Uterus (tissue), 4 donors: ENCODE data around the gene ADAMTS2. TPM values are rescaled to one million over a fixed set of nuclear protein-coding genes. Genes with fewer than 3 reads are reported as not detected.

Experiments
- DNase-seq, 2 donors: peaks; one replicate each; pipeline ENCODE4 v3.0.0-alpha.2; 2019 to 2020
- H3K27ac ChIP-seq, 2 donors: fragments of 200-600 bp; sonication (generic); 1 replicate in 1 of 2; 2 replicates in 1 of 2; pipeline ENCODE4 v1.5.1; 2016 to 2018
- H3K27me3 ChIP-seq, 2 donors: fragments of 200-600 bp; sonication (generic); one replicate each; pipeline ENCODE4 v1.5.1; 2018 to 2019; ENCODE audit warnings: control low read depth in 1 of 2
- H3K36me3 ChIP-seq, 2 donors: fragments of 200-600 bp; sonication (generic); one replicate each; pipeline ENCODE4 v1.5.1; 2019; ENCODE audit warnings: control low read depth in 1 of 2
- H3K4me1 ChIP-seq, 2 donors: fragments of 200-600 bp; sonication (generic); one replicate each; pipeline ENCODE4 v1.5.1; 2018 to 2019; ENCODE audit warnings: control low read depth in 1 of 2
- H3K4me3 ChIP-seq, 2 donors: fragments of 200-600 bp; sonication (generic); 1 replicate in 1 of 2; 2 replicates in 1 of 2; pipeline ENCODE4 v1.5.1; 2018 to 2019; ENCODE audit warnings: mild to moderate bottlenecking in 1 of 2
- H3K9me3 ChIP-seq, 2 donors: fragments of 200-600 bp; sonication (generic); one replicate each; pipeline ENCODE4 v1.5.1; 2019; ENCODE audit warnings: control low read depth in 1 of 2
- CTCF ChIP-seq, 4 experiments: fragments of 200-600 bp in 2 of 4; fragments of 450-650 bp in 2 of 4; sonication (generic) in 2 of 4; IDR thresholded peaks; one replicate each; pipeline ENCODE4 v1.5.1; 2016 to 2019; ENCODE audit warnings: antibody characterized with exemption in 4 of 4, mild to moderate bottlenecking in 2 of 4, moderate library complexity in 1 of 4
- POLR2A ChIP-seq, 2 donors: fragments of 450-650 bp; IDR thresholded peaks; one replicate each; pipeline ENCODE4 v1.6.1; 2016; ENCODE audit warnings: antibody characterized with exemption in 2 of 2, mild to moderate bottlenecking in 1 of 2, moderate library complexity in 1 of 2
- intact Hi-C: fragments of 100-400 bp; cut with DNase I; formaldehyde crosslinking; loops from one replicate; pipeline ENCODE4 v1.15.1; 2023; ENCODE audit warnings: low total_unique reads
- total RNA-seq, 4 donors: library from RNA; depleted of rRNA in 3 of 4; stranded (reverse); fragments of >200 nt in 3 of 4; gene quantifications; one replicate each; pipeline versions ENCODE4 v1.1.0 to v1.2.4, GENCODE V29; 2014 to 2023
- donor health status: DM: yes; HTN: yes; CAD: no.

Gene ADAMTS2
- total RNA-seq, 4 donors from 2014 or later: 4.1 to 97.1 (median 40.3) TPM

DNA sequence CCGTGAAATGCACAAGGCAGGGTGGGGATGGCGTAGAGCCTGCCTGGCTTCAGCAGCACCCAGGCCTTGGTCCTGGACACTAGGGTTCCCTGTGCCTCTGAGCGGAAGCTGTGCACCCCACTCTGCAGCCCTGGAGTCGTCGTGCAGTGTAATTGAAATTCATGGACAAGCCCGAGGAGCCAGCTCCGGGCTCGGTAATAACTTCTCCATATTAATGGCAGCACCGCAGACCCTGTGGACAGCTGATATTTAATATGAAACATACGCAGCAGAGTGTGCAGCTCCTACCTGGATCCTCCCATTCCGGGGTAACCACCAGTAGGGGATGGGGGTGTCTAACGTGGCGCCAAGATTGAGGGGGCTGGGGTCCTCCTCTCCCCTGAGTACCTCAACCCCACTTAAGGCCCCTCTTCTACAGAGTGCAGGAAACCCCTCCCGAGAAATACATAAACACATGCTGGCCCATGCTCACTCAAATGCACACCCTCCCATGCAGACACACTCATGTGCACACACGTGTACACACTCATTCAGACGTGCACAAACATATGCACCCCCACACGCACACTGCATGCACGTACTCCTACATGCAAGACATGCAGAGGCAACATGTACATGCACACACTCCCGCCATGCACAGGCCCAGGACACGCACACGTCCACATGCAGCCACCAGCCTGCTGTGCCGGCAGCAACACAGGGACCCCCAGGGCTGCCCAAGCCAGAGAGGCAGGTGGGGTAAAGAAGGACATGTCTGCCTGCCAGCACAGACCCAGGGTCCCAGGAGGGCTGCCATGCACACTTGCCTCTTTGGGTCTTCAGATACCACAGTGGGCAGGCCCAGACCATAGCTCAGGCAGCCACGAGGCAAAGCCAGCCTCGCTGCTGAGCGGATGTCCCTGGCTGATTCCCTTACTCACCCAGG, 8.1 kb downstream of the ADAMTS2 start:
- intact Hi-C loops: no loop called here
- no peaks in the 10 kb centered on the region for H3K36me3 ChIP-seq
- DNase-seq: no peak
- H3K27ac ChIP-seq: peak overlapping the region in 1 of 2 donors; percentile 35
- no peak for TF ChIP-seq CTCF (IDR thresholded peaks at IDR 0.05)
- no peak for TF ChIP-seq POLR2A (IDR thresholded peaks at IDR 0.05)
- no peak overlapping the region for H3K4me3 ChIP-seq
- no peaks in the 10 kb centered on the region for H3K9me3 ChIP-seq
- peaks cover 0 to 5% of the 10 kb centered on the region in 2 donors for H3K4me1 ChIP-seq
- no peaks in the 10 kb centered on the region for H3K27me3 ChIP-seq

GRCh38 chr5:179336126-179336870, 9.0 kb downstream of the ADAMTS2 start:
- H3K27me3 ChIP-seq: no peaks in the 10 kb centered on the region
- peaks cover 0 to 5% of the 10 kb centered on the region in 2 donors for H3K4me1 ChIP-seq
- no peaks in the 10 kb centered on the region for H3K9me3 ChIP-seq
- no peak for DNase-seq
- peak overlapping the region in 1 of 2 donors; percentile 35 for H3K27ac ChIP-seq
- TF ChIP-seq CTCF (IDR thresholded peaks at IDR 0.05) (no peak), POLR2A (IDR thresholded peaks at IDR 0.05) (no peak)
- no peak overlapping the region for H3K4me3 ChIP-seq
- intact Hi-C loops: no loop called here
- H3K36me3 ChIP-seq: no peaks in the 10 kb centered on the region

- H3K27me3 ChIP-seq: no peaks in the 10 kb centered on the region
- H3K36me3 ChIP-seq: no peaks in the 10 kb centered on the region
- H3K9me3 ChIP-seq: no peaks in the 10 kb centered on the region
- peaks cover 0 to 5% of the 10 kb centered on the region in 2 donors for H3K4me1 ChIP-seq
- intact Hi-C loops: no loop called here
- H3K4me3 ChIP-seq: no peak overlapping the region
- no peak for DNase-seq
- H3K27ac ChIP-seq: peak overlapping the region in 1 of 2 donors; percentile 14
- TF ChIP-seq POLR2A (IDR thresholded peaks at IDR 0.05) (no peak), CTCF (IDR thresholded peaks at IDR 0.05) (no peak)
Observed at GRCh38 chr5:179333796-179334761, 11.2 kb downstream of the ADAMTS2 start.

DNA sequence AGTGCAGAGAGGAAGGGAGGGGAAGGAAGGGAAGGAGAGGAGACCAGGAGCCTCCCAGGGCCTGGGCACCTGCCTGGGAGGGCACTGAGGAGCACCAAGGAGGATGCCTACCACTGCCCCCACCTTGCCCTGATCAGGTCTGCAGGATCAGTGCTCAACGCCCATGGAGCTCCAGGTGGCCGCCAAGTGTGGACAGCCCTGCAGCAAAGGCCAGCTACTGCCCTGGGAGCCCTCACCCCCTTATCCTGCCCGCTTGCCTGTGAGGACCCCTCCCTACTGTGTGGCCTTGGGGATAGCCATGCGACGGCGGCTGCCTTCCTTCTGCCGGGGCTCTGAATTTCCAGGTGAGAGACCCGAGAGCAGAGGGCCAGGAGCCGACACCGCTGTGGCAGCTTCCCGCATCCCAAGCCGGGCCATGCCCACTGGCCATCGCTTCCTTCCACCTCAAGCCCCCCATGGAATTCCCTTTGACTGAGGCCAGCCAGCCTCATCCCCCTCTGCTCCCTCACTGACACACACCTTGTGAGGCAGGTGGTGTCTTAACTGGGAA, 12.4 kb downstream of the ADAMTS2 start:
- peaks cover 0 to 5% of the 10 kb centered on the region in 2 donors for H3K4me1 ChIP-seq
- no peaks in the 10 kb centered on the region for H3K27me3 ChIP-seq
- H3K27ac ChIP-seq: peak overlapping the region in 1 of 2 donors; percentile 21
- TF ChIP-seq POLR2A (IDR thresholded peaks at IDR 0.05) (no peak), CTCF (IDR thresholded peaks at IDR 0.05) (no peak)
- DNase-seq: no peak
- H3K36me3 ChIP-seq: no peaks in the 10 kb centered on the region
- H3K4me3 ChIP-seq: no peak overlapping the region
- no peaks in the 10 kb centered on the region for H3K9me3 ChIP-seq
- intact Hi-C loops: no loop called here
